Left lobe of liver (tissue), 2 donors: Measurements from ENCODE around the gene SFTA2. TPM values are rescaled to one million over a fixed set of nuclear protein-coding genes. Genes with fewer than 3 reads are reported as not detected.
"Not testable (repeated sequence)": the region's sequence is repeated elsewhere in the genome, so short reads cannot be mapped to it uniquely, and the experiment has no call there.

Experiments
- ATAC-seq: fragments of 200-7000 bp; cut with Tn5 transposase; one replicate; pipeline ENCODE4 v1.9.1; 2020; ENCODE audit warnings: mild to moderate bottlenecking, moderate library complexity
- DNase-seq: peaks from one replicate; pipeline ENCODE4 v3.0.0-alpha.2; 2020; ENCODE audit warnings: low spot score
- total RNA-seq: library from RNA; stranded (reverse); gene quantifications from one replicate; pipeline ENCODE4 v1.2.1, GENCODE V29; 2021
- donor health status: DM: no; HTN: no; CAD: no; lungs with moderate emphysema.
- donor health status: DM: no; HTN: yes; CAD: no.

SFTA2 gene
- total RNA-seq: not detected

GRCh38 chr6:30931969-30932645 is at the start of gene SFTA2:
Gene SFTA2 (minus strand): TSS chr6:30932170. CDS start chr6:30932096, 74 bp downstream.
- no peak for DNase-seq
- ATAC-seq: no peak

GRCh38 chr6:30979690-30980089 is 47.7 kb upstream of the SFTA2 start:
- ATAC-seq: no peak

GRCh38 chr6:30979141-30979540 is 47.2 kb upstream of the SFTA2 start:
- ATAC-seq (no peak), DNase-seq (no peak)

More at GRCh38 chr6:30979690-30980089, 47.7 kb upstream of the SFTA2 start:
- no peak for DNase-seq

GRCh38 chr6:30974490-30975252 is 42.7 kb upstream of the SFTA2 start:
- no peak for DNase-seq
- no peak for ATAC-seq

- no peak for DNase-seq
- no peak for ATAC-seq
These were observed 40.8 kb upstream of the SFTA2 start for GRCh38 chr6:30972816-30973215.

GRCh38 chr6:30970946-30971345 is 39.0 kb upstream of the SFTA2 start:
- DNase-seq (no peak), ATAC-seq (no peak)

GRCh38 chr6:30969171-30969570 is 37.2 kb upstream of the SFTA2 start:
- DNase-seq, ATAC-seq: not testable (repeated sequence)

GRCh38 chr6:30966154-30966553 is 34.2 kb upstream of the SFTA2 start:
- no peak for DNase-seq
- no peak for ATAC-seq

GRCh38 chr6:30965140-30965601 is 33.2 kb upstream of the SFTA2 start:
- no peak for ATAC-seq

GRCh38 chr6:30964075-30964474 is 32.1 kb upstream of the SFTA2 start:
- ATAC-seq (no peak), DNase-seq (no peak)

More at GRCh38 chr6:30965140-30965601, 33.2 kb upstream of the SFTA2 start:
- DNase-seq: no peak

- DNase-seq: no peak
- ATAC-seq: no peak
These were observed 31.7 kb upstream of the SFTA2 start for GRCh38 chr6:30963641-30964040.

GRCh38 chr6:30962716-30963115 is 30.7 kb upstream of the SFTA2 start:
- ATAC-seq (no peak), DNase-seq (no peak)

- DNase-seq (no peak), ATAC-seq (peak; percentile 74)
These were observed 29.1 kb upstream of the SFTA2 start for GRCh38 chr6:30960907-30961673.

- DNase-seq (no peak), ATAC-seq (no peak)
These were observed 25.7 kb upstream of the SFTA2 start for GRCh38 chr6:30957716-30958115.

GRCh38 chr6:30955367-30956042 is 23.5 kb upstream of the SFTA2 start:
- ATAC-seq: peak; percentile 21
- DNase-seq: no peak

GRCh38 chr6:30954631-30955366 is 22.8 kb upstream of the SFTA2 start:
- ATAC-seq (peak; percentile 62), DNase-seq (no peak)

- DNase-seq: no peak
- ATAC-seq: no peak
These were observed 20.0 kb upstream of the SFTA2 start for GRCh38 chr6:30951907-30952469.

GRCh38 chr6:30948811-30949210 is 16.8 kb upstream of the SFTA2 start:
- no peak for DNase-seq
- ATAC-seq: no peak

- ATAC-seq: no peak
- DNase-seq: no peak
These were observed 15.3 kb upstream of the SFTA2 start for GRCh38 chr6:30947231-30947630.

GRCh38 chr6:30945281-30945680 is 13.3 kb upstream of the SFTA2 start:
- no peak for DNase-seq
- no peak for ATAC-seq
